A549 (cell line): ENCODE data around the gene CAND2. TPM values are rescaled to one million over a fixed set of nuclear protein-coding genes. Genes with fewer than 3 reads are reported as not detected.

ENCODE experiments used
- ATAC-seq, 2 experiments: fragments of 200-7000 bp in 1 of 2; fragments of >200 bp in 1 of 2; cut with Nextera tagmentation in 1 of 2; cut with Tn5 transposase in 1 of 2; 3 replicates each; pipeline versions ENCODE4 v1.8.0 to v1.9.1; 2018 to 2020; ENCODE audit warnings: mild to moderate bottlenecking in 1 of 2, moderate library complexity in 1 of 2
- CTCF ChIA-PET: fragments of 300-600 bp; sonication (Branson Sonifier 250); formaldehyde crosslinking; extraction: SDS; loops from one replicate; lab custom pipeline; 2021; ENCODE audit warnings: antibody characterized with exemption, inconsistent platforms; lab: Yijun Ruan, JAX
- POLR2A ChIA-PET: fragments of 350-600 bp; formaldehyde crosslinking; extraction: SDS; loops from one replicate; lab custom pipeline; 2021; ENCODE audit warnings: antibody characterized with exemption, inconsistent platforms; lab: Yijun Ruan, JAX
- DNase-seq, 2 experiments: peaks; one replicate each; pipeline versions ENCODE4 v3.0.0 to v3.0.0-alpha.2; 2011 to 2016; ENCODE audit warnings: low read depth in 1 of 2, low spot score in 1 of 2
- FAIRE-seq: peaks from 2 replicates; lab custom pipeline; 2011; peaks lifted over from hg19 to GRCh38; lab: Jason Lieb, UNC
- H3K27ac ChIP-seq, 2 experiments: fragments of >200 bp; sonication (Bioruptor Twin); formaldehyde crosslinking; 3 replicates each; pipeline ENCODE4 v1.5.1; 2016 to 2017
- H3K4me1 ChIP-seq: fragments of >200 bp; sonication (Bioruptor Twin); formaldehyde crosslinking; 3 replicates; pipeline ENCODE4 v1.6.1; 2016
- H3K4me2 ChIP-seq: fragments of >200 bp; sonication (Bioruptor Twin); formaldehyde crosslinking; 3 replicates; pipeline ENCODE4 v1.6.1; 2016
- H3K4me3 ChIP-seq: fragments of >200 bp; sonication (Bioruptor Twin); formaldehyde crosslinking; 3 replicates; pipeline ENCODE4 v1.5.1; 2016
- H3K9me3 ChIP-seq: fragments of >200 bp; sonication (Bioruptor Twin); formaldehyde crosslinking; 3 replicates; pipeline ENCODE4 v1.6.1; 2016
- CBX8 ChIP-seq: fragments of 200-600 bp; sonication (generic); IDR thresholded peaks from 2 replicates; pipeline ENCODE4 v1.6.1; 2016
- CEBPB ChIP-seq, 2 experiments: fragments of >200 bp in 1 of 2; sonication (Bioruptor Twin) in 1 of 2; formaldehyde crosslinking in 1 of 2; IDR thresholded peaks; 2 replicates each; pipeline ENCODE4 v1.6.1; 2012 to 2016
- CHD4 ChIP-seq: fragments of 200-600 bp; sonication (generic); IDR thresholded peaks from 2 replicates; pipeline ENCODE4 v1.6.1; 2016; ENCODE audit warnings: antibody characterized with exemption, mild to moderate bottlenecking, borderline replicate concordance
- CTCF ChIP-seq: fragments of >200 bp; sonication (Bioruptor Twin); formaldehyde crosslinking; IDR thresholded peaks from 3 replicates; pipeline ENCODE4 v1.5.1; 2016
- EP300 ChIP-seq, 2 experiments: fragments of >200 bp; sonication (Bioruptor Twin); formaldehyde crosslinking; IDR thresholded peaks; 2 replicates in 1 of 2; 3 replicates in 1 of 2; pipeline ENCODE4 v1.6.1; 2016 to 2017
- ESRRA ChIP-seq: fragments of 150-350 bp; IDR thresholded peaks from 2 replicates; pipeline ENCODE4 v1.6.1; 2014; ENCODE audit warnings: mild to moderate bottlenecking, low read length, borderline replicate concordance
- FOSB ChIP-seq: fragments of 250-450 bp; sonication (Bioruptor Pico); IDR thresholded peaks from 2 replicates; pipeline ENCODE4 v1.5.0; 2020; ENCODE audit warnings: mild to moderate bottlenecking, moderate library complexity
- FOSL2 ChIP-seq, 2 experiments: fragments of 450-650 bp in 1 of 2; fragments of >200 bp in 1 of 2; sonication (Bioruptor Twin) in 1 of 2; formaldehyde crosslinking; IDR thresholded peaks; 2 replicates each; pipeline versions ENCODE4 v1.5.0 to v1.6.1; 2016 to 2020; ENCODE audit warnings: mild to moderate bottlenecking in 1 of 2, moderate library complexity in 1 of 2
- HDAC2 ChIP-seq: fragments of 200-600 bp; sonication (generic); IDR thresholded peaks from 2 replicates; pipeline ENCODE4 v1.6.1; 2016
- HEYL ChIP-seq: fragments of 250-450 bp; sonication (Bioruptor Pico); IDR thresholded peaks from 2 replicates; pipeline ENCODE4 v1.8.0; 2021; ENCODE audit warnings: mild to moderate bottlenecking, moderate library complexity
- HOXB13 ChIP-seq: fragments of 250-450 bp; sonication (Bioruptor Pico); IDR thresholded peaks from 2 replicates; pipeline ENCODE4 v1.5.0; 2020; ENCODE audit warnings: low read depth, mild to moderate bottlenecking, moderate library complexity
- HOXB5 ChIP-seq: fragments of 250-450 bp; sonication (Bioruptor Pico); IDR thresholded peaks from 2 replicates; pipeline ENCODE4 v1.5.0; 2020; ENCODE audit warnings: mild to moderate bottlenecking, moderate library complexity
- JUNB ChIP-seq: fragments of >200 bp; sonication (Bioruptor Twin); formaldehyde crosslinking; IDR thresholded peaks from 2 replicates; pipeline ENCODE4 v1.6.1; 2016
- MAZ ChIP-seq: fragments of 150-350 bp; IDR thresholded peaks from 2 replicates; pipeline ENCODE4 v1.6.1; 2014; ENCODE audit warnings: antibody characterized with exemption, low read depth, low read length, borderline replicate concordance
- NFE2L2 ChIP-seq: fragments of 150-350 bp; conservative IDR thresholded peaks from 2 replicates; pipeline ENCODE4 v1.6.1; 2014; ENCODE audit warnings: low read length
- NR3C1 ChIP-seq: fragments of >200 bp; sonication (Bioruptor Twin); formaldehyde crosslinking; IDR thresholded peaks from 3 replicates; pipeline ENCODE4 v1.6.1; 2017
- SMC3 ChIP-seq: fragments of >200 bp; sonication (Bioruptor Twin); formaldehyde crosslinking; IDR thresholded peaks from 3 replicates; pipeline ENCODE4 v1.6.1; 2018; ENCODE audit warnings: inconsistent platforms
- TP53 ChIP-seq: fragments of 250-450 bp; sonication (Bioruptor Pico); IDR thresholded peaks from 2 replicates; pipeline ENCODE4 v1.5.0; 2021; ENCODE audit warnings: mild to moderate bottlenecking, moderate library complexity
- ZFP36 ChIP-seq: fragments of 450-650 bp; IDR thresholded peaks from 2 replicates; pipeline ENCODE4 v1.6.1; 2014; ENCODE audit warnings: borderline replicate concordance; ENCODE audit not compliant: partially characterized antibody
- ZNF302 ChIP-seq: fragments of 250-450 bp; sonication (Bioruptor Pico); IDR thresholded peaks from 2 replicates; pipeline ENCODE4 v1.9.0; 2021; ENCODE audit warnings: inconsistent platforms, mild to moderate bottlenecking, moderate library complexity
- WGBS: methylation state at CpG from one replicate; pipeline ENCODE4 v1.1.6; 2017; ENCODE audit errors: missing lambda C conversion rate; 5-methylcytosine and 5-hydroxymethylcytosine counted together
- polyA plus RNA-seq, 4 experiments: library from polyadenylated mRNA; depleted of rRNA in 3 of 4; stranded (reverse); fragments of >200 nt; fragmentation: RNase III in 1 of 4; extraction: RNeasy Plus Mini Kit Qiagen cat#74134 plus additional on column Dnase treatment in 1 of 4; gene quantifications; 2 replicates in 3 of 4; 3 replicates in 1 of 4; pipeline ENCODE4 v1.2.3, GENCODE V29; 2011 to 2017
- TF ChIP-seq, protein P1 (sequence below): fragments of >200 bp; sonication (Bioruptor Twin); formaldehyde crosslinking; IDR thresholded peaks from 2 replicates; pipeline ENCODE4 v1.6.1; 2016
- TF ChIP-seq, protein P2 (sequence below): fragments of >200 bp; sonication (Bioruptor Twin); formaldehyde crosslinking; IDR thresholded peaks from 3 replicates; pipeline ENCODE4 v1.6.1; 2016

CAND2 gene
- polyA plus RNA-seq, 2 of the 4 experiments (the other 2 are of a cell fraction) = 0.72 to 0.84 TPM

DNA sequence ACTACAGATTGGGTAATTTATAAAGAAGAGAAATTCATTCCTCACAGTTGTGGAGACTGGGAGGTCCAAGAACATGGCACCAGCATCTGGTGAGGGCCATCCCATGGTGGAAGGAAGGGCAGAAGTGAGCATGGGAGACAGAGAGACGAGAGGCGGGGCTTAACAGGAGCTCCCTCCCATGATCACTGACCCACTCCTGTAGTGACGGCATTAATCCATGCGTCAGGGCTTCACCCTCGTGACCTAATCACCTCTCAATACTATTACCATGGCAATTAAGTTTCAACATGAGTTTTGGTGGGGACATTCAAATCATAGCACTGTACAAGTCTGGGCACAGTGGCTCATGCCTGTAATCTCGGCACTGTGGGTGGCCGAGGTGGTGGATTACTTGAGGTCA is 27.8 kb downstream of the CAND2 start:
- no peak for ATAC-seq
- WGBS = 84% methylated on average over 7 of the region's 7 CpGs
- FAIRE-seq = no peak
- TF ChIP-seq, protein P1, sequence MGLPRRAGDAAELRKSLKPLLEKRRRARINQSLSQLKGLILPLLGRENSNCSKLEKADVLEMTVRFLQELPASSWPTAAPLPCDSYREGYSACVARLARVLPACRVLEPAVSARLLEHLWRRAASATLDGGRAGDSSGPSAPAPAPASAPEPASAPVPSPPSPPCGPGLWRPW = no peak
- TF ChIP-seq CHD4 (no peak), JUNB (no peak), CBX8 (no peak), EP300 (IDR thresholded peaks at IDR 0.05) (no peak), MAZ (no peak), HDAC2 (no peak)
- Histone ChIP-seq H3K4me1 (peaks cover 8% of the 10 kb centered on the region), H3K4me2 (no peak overlapping the region), H3K9me3 (no peaks in the 10 kb centered on the region), H3K4me3 (no peak overlapping the region), H3K27ac (no peak overlapping the region)
- ChIA-PET POLR2A (no interaction called here), CTCF (interaction anchor here (1.8 to 10.3 kb wide), 3 partner anchors 8 to 67 kb away, joined by 7 to 113 read pairs (median 9); no protein-coding TSS in a partner anchor)
- DNase-seq = no peak

- DNase-seq (no peak), FAIRE-seq (no peak), ATAC-seq (no peak)
- Histone ChIP-seq H3K4me1 (peaks cover 16% of the 10 kb centered on the region), H3K4me2 (no peak overlapping the region), H3K4me3 (no peak overlapping the region), H3K27ac (no peak overlapping the region), H3K9me3 (no peaks in the 10 kb centered on the region)
- CTCF ChIA-PET = interaction anchor here (0.9 to 10.3 kb wide), 3 partner anchors 14 to 43 kb away, joined by 3 to 113 read pairs (median 13); partner anchors contain the start of gene RPL32
- POLR2A ChIA-PET = no interaction called here
- WGBS = 77% methylated on average over 8 of the region's 8 CpGs
- TF ChIP-seq, protein P2, sequence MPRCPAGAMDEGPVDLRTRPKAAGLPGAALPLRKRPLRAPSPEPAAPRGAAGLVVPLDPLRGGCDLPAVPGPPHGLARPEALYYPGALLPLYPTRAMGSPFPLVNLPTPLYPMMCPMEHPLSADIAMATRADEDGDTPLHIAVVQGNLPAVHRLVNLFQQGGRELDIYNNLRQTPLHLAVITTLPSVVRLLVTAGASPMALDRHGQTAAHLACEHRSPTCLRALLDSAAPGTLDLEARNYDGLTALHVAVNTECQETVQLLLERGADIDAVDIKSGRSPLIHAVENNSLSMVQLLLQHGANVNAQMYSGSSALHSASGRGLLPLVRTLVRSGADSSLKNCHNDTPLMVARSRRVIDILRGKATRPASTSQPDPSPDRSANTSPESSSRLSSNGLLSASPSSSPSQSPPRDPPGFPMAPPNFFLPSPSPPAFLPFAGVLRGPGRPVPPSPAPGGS = no peak
- TF ChIP-seq HEYL (CRISPR knock-in tag) = no peak
- TF ChIP-seq HOXB13 (CRISPR knock-in tag) = no peak
- no peak for TF ChIP-seq NFE2L2
- TF ChIP-seq FOSL2 (IDR thresholded peaks at IDR 0.05) = no peak
- TF ChIP-seq FOSL2 (CRISPR knock-in tag; IDR thresholded peaks at IDR 0.05) = no peak
- TF ChIP-seq CEBPB (IDR thresholded peaks at IDR 0.05) = no peak
- TF ChIP-seq SMC3 = no peak
- TF ChIP-seq, protein P1 = no peak
- TF ChIP-seq ZFP36 = no peak
- TF ChIP-seq CTCF = no peak
- TF ChIP-seq HOXB5 (CRISPR knock-in tag) = no peak
- TF ChIP-seq ESRRA = no peak
- TF ChIP-seq EP300 (IDR thresholded peaks at IDR 0.05) = no peak
- no peak for TF ChIP-seq CBX8
- TF ChIP-seq TP53 (CRISPR knock-in tag) = no peak
These were observed 28.7 kb downstream of the CAND2 start for GRCh38 chr3:12825156-12825555.

DNA sequence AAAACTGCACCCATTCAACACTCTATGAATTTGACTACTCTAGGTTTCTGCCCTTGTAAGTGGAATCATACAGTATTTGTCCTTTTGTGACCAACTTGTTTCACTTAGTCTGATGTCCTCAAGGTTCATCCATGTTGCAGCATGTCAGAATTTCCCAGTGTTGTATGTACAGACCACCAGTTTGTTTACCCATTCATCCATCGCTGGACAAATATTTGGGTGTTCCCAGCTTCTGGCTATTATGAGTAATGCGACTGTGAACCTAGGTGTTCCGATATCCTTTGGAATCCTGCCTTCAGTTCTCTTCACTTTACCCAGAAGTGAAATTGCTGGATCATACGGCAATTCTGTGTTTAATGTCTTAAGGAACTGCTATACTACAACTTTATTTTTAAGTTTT is 32.3 kb downstream of the CAND2 start:
- 0 out of 3 replicates have a peak overlapping the region, but pooled peaks have one; percentile 3 for H3K4me2 ChIP-seq
- ATAC-seq = no peak
- no peak for FAIRE-seq
- no peak overlapping the region for H3K4me3 ChIP-seq
- no peaks in the 10 kb centered on the region for H3K9me3 ChIP-seq
- 42% methylated on average over 4 of the region's 4 CpGs for WGBS
- no peak overlapping the region for H3K27ac ChIP-seq
- H3K4me1 ChIP-seq = peaks cover 24% of the 10 kb centered on the region
- POLR2A ChIA-PET = interaction anchor here (1.4 kb wide), 1 partner anchor 13 kb away, joined by 3 read pairs; the partner anchor contains the start of gene RPL32
- no peak for DNase-seq
- no peak for TF ChIP-seq FOSB
- no peak for TF ChIP-seq NR3C1
- TF ChIP-seq ZNF302 (CRISPR knock-in tag) = no peak
- TF ChIP-seq, all 56 proteins: peak for 0
- CTCF ChIA-PET = interaction anchor here (2.4 to 5.5 kb wide), 4 partner anchors 11 to 122 kb away, joined by 10 to 47 read pairs (median 12); partner anchors contain the start of gene RPL32
